Limb (tissue), 2 donors: Measurements from ENCODE around the gene PRPF8.
"Not testable (repeated sequence)": the region's sequence is repeated elsewhere in the genome, so short reads cannot be mapped to it uniquely, and the experiment has no call there.

Experiments
- DNase-seq, 2 donors: peaks; one replicate each; pipeline ENCODE4 v3.0.0-alpha.2; 2016; ENCODE audit errors: extremely low spot score in 2 of 2

PRPF8 gene

DNA sequence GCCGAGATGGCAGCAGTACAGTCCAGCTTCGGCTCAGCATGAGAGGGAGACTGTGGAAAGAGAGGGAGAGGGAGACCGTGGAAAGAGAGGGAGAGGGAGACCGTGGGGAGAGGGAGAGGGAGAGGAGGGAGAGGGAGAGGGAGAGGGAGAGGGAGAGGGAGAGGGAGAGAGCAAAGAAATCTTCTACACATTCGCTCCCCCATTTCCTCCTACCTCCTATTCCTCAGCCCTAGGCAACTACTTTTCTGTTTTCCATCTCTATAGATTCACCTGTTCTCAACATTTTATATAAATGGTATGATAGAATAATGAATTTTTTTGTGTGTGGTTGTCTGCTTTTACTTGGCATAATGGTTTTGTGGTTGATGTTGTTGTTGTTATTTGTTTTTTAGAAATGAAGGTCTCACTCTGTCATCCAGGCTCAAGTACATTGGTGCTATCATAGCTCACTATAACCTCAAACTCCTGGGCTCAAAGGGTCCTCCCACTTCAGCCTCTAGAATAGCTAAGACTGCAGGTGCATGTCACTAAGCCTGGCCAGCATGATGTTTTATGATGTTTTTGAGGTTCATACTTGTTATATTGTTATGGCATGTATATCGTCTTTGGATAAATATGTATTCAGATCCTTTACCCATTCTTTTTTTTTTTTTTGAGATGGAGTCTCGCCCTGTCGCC, 6.0 kb upstream of the PRPF8 start:
- no peak for DNase-seq

GRCh38 chr17:1688405-1688804, 3.7 kb upstream of the PRPF8 start:
- not testable (repeated sequence) for DNase-seq

GRCh38 chr17:1686086-1686485, 1.4 kb upstream of the PRPF8 start:
- DNase-seq, result no peak

GRCh38 chr17:1683459-1683858, 1.2 kb downstream of the PRPF8 start:
- DNase-seq, result no peak

GRCh38 chr17:1676401-1676800, 8.3 kb downstream of the PRPF8 start:
- DNase-seq, result no peak

GRCh38 chr17:1673041-1673785, 11.5 kb downstream of the PRPF8 start:
- DNase-seq, result no peak

DNA sequence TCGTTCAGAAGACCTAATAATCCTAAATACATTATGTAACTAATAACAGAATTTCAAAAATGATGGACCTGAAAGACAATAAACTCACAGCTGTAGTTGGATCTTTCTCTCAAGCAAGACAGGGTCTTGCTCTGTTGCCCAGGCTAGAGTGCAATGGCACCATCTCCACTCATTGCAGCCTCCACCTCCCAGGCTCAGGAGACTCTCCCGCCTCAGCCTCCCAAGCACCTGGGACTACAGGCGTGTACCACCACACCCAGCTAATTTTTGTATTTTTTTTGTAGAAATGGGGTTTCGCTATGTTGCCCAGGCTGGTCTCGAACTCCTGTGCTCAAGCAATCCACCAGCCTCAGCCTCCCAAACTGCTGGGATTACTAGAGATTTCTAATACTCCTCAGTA, 20.7 kb downstream of the PRPF8 start:
- DNase-seq, result not testable (repeated sequence)

- DNase-seq, result no peak
These were observed 23.6 kb downstream of the PRPF8 start for GRCh38 chr17:1661045-1661444.

DNA sequence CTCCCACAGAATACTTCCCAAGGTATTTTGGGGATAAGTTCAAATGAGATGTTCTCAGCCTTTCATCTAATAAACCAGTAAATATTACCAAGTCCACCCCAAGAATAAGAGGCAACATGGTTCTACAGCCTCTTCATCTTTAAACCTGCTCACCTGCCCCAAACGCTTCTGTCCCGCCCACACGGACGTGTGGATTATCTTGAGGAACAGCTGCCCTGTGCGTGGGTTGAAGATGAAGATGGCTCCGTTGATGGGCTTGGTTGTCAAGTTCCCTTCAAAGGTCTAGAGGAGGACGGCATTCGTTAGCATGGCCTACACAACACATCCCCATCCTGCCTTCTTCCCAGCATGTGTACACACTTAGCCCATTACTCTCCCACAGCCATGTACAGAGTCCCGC, 26.6 kb downstream of the PRPF8 start:
- no peak for DNase-seq

- DNase-seq, result no peak
These were observed 30.9 kb downstream of the PRPF8 start for GRCh38 chr17:1653735-1654134.

GRCh38 chr17:1652794-1653193, 31.9 kb downstream of the PRPF8 start:
- DNase-seq, result not testable (repeated sequence)

DNA sequence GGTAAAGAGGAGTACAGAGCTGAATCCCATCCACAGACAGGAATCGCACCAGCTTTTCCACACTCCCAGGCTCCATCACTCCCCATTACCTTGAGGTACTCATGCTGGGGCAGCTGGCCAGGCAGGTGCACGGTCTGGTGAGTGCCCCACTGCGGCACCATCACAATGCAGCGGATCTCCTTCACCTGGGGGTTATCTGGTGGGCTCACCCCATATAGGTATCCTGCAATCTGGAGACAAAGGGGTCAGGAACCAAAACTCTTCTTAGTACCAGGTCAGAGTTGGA, 33.2 kb downstream of the PRPF8 start:
- no peak for DNase-seq

- no peak for DNase-seq
These were observed 33.7 kb downstream of the PRPF8 start for GRCh38 chr17:1650731-1651558.

GRCh38 chr17:1649844-1650501, 34.7 kb downstream of the PRPF8 start, which contains the start of gene RILP:
Gene RILP, minus strand, starts transcription at chr17:1649866. Its CDS starts 62 bp downstream, at chr17:1649804.
- DNase-seq, result no peak

GRCh38 chr17:1648963-1649843, 35.5 kb downstream of the PRPF8 start:
- DNase-seq, result peak; percentile 90 to 95

DNA sequence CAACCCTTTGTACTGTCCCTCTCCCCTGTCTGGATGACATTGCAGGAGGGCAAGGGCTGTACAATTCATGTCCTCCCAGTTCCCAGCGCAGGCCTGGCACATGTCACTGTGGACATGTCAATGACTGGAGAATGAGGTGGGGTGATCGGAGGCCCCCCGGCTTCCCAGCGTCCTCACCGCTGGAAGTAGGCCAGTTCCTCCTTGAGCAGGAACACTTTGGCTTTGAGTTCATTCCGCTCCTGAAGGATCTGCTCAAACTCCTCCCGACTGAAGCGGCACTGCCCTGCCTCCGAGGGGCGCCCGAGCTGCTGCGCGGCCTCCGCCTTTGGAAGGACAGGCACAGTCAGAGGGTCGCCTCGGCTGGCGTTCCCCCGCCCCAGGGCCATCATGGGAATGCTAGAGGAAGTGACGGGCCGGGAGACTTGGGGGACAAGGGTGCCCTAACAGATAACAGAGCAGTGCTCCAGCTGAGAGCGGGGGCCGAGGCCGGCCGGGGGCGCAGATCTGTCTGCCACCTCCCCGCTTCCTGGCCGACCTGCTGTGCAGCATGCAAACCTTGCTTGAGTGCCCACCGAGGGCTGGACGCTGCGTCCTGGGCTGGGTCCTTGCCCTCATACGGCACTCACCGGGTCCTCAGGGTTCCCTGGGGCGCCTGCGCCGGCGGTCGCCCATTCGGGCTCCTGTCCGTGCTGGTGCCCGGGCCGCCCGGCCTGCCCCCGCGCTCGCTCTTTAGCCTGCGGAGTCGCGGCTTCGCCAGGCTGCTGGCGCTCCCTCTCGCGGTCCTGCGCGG, 36.3 kb downstream of the PRPF8 start:
- DNase-seq, result peak; percentile 9 to 43

GRCh38 chr17:1647802-1648171, 36.9 kb downstream of the PRPF8 start:
- no peak for DNase-seq

DNA sequence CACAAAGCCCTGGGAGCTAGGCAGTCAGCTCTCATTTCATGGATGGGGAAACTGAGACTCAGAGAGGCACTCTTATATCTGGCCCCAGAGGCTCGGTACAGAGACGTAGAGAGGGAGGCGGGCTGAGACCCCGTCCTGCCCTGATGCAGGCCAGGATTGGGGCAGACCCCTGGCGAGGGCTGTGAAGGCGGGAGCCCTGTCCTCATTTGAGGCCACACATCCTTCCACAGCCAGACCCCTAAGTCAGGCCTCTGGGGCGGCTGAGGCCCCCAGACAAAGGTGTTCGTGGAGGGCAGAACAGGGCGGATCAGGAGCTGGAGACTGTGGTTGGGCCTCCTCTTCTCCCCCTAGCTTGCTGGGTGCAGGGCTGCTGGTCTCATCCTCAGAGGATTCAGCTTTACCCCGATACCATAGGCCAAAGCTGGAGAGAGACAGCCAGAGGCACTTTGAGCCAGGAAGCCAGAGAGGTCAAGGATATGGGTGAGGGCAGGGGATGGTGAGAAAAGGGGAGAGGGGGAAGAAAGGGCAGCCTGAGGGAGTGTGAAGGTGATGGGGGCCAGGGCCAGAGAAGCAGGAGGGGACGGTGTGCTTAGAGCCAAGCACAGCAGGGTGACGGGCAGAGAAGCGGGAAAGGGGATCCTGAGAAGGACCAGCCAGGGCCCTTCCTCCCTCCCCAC, 38.3 kb downstream of the PRPF8 start:
- no peak for DNase-seq
